SK-N-MC (cell line): ENCODE data around the gene MESP2.

Experiments used
- DNase-seq: peaks from one replicate; pipeline ENCODE4 v3.0.0-alpha.2; 2011; ENCODE audit warnings: low read depth, low spot score
- H3K27ac ChIP-seq: fragments of 200-600 bp; sonication (generic); 2 replicates; pipeline ENCODE4 v1.5.1; 2016; ENCODE audit warnings: mixed run types
- H3K36me3 ChIP-seq: fragments of 200-600 bp; sonication (generic); 2 replicates; pipeline ENCODE4 v1.6.1; 2017; ENCODE audit warnings: antibody characterized with exemption, low read length, mixed read lengths; ENCODE audit not compliant: insufficient read depth
- H3K4me3 ChIP-seq: fragments of 200-600 bp; sonication (generic); 2 replicates; pipeline ENCODE4 v1.5.1; 2016
- H3K9ac ChIP-seq: fragments of 200-600 bp; sonication (generic); 2 replicates; pipeline ENCODE4 v1.8.0; 2017; ENCODE audit warnings: mixed run types, mixed read lengths; ENCODE audit not compliant: insufficient read length
- H3K9me3 ChIP-seq: fragments of 200-600 bp; sonication (generic); 2 replicates; pipeline ENCODE4 v1.6.1; 2017; ENCODE audit warnings: low read depth, mild to moderate bottlenecking, antibody characterized with exemption, low read length, moderate library complexity, mixed read lengths
- EZH2 ChIP-seq: fragments of 200-600 bp; sonication (generic); IDR thresholded peaks from one replicate; pipeline ENCODE4 v1.6.1; 2017; ENCODE audit warnings: antibody characterized with exemption
- FOXP2 ChIP-seq: optimal IDR thresholded peaks from 2 replicates; pipeline ENCODE3; 2011; ENCODE audit warnings: mild to moderate bottlenecking, moderate library complexity; ENCODE audit not compliant: insufficient read depth; ENCODE audit errors: extremely low read length, control extremely low read depth
- POLR2AphosphoS5 ChIP-seq: IDR thresholded peaks from 2 replicates; pipeline ENCODE4 v1.6.1; 2012; ENCODE audit warnings: mild to moderate bottlenecking, low read depth, low read length, borderline replicate concordance

MESP2 gene

DNA sequence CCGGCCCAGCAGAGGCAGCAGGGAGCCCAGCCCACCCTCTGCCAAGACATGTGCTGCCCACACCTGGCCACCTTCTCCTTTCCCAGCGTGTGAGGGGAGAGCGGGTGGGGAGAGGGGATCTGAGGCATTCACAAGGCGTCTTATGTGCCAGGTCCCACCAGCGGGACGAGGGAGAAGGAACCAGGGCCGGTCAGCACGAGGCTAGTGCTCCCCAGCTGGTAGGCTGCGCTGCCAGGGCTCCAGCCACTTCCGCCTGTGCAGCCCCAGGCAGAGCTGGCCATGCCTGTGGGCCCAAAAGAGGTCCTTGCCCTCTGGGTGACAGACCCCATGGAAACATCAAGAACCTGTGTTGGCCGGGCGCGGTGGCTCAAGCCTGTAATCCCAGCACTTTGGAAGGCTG, 31.0 kb upstream of the MESP2 start:
- H3K27ac ChIP-seq = no peak overlapping the region
- H3K4me3 ChIP-seq = no peak overlapping the region

DNA sequence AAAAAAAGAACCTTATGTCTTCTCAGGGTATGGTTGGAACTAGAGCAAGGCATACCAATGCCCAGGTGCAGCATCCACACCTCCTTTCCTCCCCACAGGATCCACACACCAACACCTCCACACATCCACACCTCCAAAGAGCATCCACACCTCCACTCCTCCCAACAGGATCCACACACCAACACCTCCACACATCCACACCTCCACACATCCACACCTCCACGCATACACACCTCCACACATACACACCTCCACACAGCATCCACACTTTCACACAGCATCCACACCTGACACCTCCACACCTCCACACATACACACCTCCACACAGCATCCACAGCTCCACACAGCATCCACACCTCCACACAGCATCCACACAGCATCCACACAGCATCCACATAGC, 30.4 kb upstream of the MESP2 start:
- Histone ChIP-seq H3K27ac (no peak overlapping the region), H3K9ac (no peak overlapping the region), H3K4me3 (no peak overlapping the region), H3K9me3 (no peaks in the 10 kb centered on the region), H3K36me3 (no peaks in the 10 kb centered on the region)
- TF ChIP-seq EZH2 = no peak
- no peak for TF ChIP-seq FOXP2
- TF ChIP-seq POLR2AphosphoS5 = no peak
- DNase-seq = no peak

More for the DNA sequence above, 31.0 kb upstream of the MESP2 start:
- Histone ChIP-seq H3K9ac (no peak overlapping the region), H3K36me3 (no peaks in the 10 kb centered on the region), H3K9me3 (no peaks in the 10 kb centered on the region)
- no peak for TF ChIP-seq POLR2AphosphoS5
- no peak for TF ChIP-seq FOXP2
- no peak for TF ChIP-seq EZH2
- DNase-seq = no peak

DNA sequence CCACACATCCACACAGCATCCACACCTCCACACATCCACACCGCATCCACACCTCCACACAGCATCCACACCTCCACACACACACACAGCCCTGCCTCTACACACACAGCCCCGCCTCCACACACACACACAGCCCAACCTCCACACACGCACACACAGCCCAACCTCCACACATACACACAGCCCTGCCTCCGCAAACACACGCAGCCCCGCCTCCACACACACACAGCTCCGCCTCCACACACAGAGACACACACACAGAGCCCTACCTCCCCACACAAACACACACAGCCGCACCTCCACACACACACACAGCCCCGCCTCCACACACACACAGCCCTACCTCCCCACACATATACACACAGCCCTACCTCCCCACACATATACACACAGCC, 29.7 kb upstream of the MESP2 start:
- TF ChIP-seq FOXP2 (no peak), POLR2AphosphoS5 (no peak), EZH2 (no peak)
- Histone ChIP-seq H3K27ac (no peak overlapping the region), H3K9ac (no peak overlapping the region), H3K4me3 (no peak overlapping the region), H3K9me3 (no peaks in the 10 kb centered on the region), H3K36me3 (no peaks in the 10 kb centered on the region)
- DNase-seq = no peak

DNA sequence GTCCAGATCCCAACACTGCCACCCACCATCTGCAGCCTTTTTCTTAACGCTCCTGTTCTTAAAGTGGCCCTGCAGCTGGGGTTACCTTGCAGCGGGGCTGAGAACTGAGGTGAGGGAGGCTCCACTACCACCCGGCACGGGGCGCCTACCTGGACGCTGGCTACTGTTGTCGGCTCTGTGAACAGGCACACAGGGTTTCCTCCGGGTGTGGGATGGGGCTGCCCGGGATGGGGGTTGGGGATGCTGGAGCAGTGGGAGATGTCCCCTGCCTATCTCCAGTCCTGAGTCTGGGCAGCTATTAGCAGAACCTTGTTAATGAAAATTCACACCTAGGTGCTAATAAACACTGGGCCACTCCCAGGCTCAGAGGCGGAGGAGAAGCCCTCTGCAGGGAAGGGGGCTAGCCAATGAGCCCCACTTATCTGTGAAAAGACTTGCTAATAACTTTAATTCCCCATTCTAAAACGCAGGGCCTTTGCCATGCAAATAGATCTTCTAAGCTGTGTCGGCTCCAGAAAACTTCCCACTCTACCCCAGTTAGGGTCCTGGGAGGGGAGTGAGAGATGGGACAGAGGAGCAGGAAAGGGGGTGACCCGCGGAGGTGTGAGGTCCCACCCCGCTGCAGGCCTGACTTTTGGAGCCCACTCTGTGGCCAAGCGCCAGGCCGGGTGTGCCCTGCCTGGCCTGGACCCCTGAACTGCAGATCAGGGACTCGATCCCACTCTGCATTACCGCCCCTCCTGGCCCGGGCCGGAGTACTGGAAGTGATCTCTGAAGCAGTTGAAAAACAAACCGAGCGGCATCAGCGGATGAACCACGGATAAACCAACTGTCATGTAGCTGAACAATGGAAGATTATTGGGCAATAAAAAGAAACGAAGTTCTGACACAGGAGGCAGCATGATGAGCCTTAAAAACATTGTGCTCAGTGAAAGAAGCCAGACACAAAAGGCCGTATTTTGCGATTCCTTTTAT, 28.1 kb upstream of the MESP2 start:
- Histone ChIP-seq H3K4me3 (no peak overlapping the region), H3K27ac (peak overlapping the region; percentile 11; the same call in 1 of the 2 replicates), H3K36me3 (no peaks in the 10 kb centered on the region), H3K9ac (no peak overlapping the region), H3K9me3 (no peaks in the 10 kb centered on the region)
- no peak for DNase-seq
- no peak for TF ChIP-seq POLR2AphosphoS5
- no peak for TF ChIP-seq EZH2
- no peak for TF ChIP-seq FOXP2

DNA sequence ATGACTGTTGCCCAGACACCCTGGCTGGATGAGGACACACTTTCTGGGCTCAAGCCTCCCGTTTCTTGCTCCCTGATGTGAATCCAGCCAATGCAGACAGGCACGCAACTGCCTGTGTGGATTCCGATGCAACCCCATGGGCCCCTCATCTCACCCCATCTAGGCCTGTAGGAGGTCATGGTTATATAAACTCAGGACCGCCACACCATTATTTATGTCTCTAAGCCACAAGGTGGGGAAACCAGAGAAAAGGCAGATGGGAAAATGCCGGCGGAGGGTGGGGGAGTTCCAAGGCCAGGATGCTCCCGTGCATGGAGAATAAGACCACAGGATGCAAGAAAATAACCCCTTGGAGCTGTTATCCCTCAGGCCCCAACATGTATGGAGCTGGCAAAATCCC, 27.1 kb upstream of the MESP2 start:
- DNase-seq = no peak
- Histone ChIP-seq H3K27ac (peak overlapping the region; percentile 11; the same call in 1 of the 2 replicates), H3K36me3 (no peaks in the 10 kb centered on the region), H3K9ac (no peak overlapping the region), H3K4me3 (peak overlapping the region; percentile 88; the same call in 1 of the 2 replicates), H3K9me3 (no peaks in the 10 kb centered on the region)
- TF ChIP-seq EZH2 = no peak
- TF ChIP-seq FOXP2 = no peak
- no peak for TF ChIP-seq POLR2AphosphoS5

DNA sequence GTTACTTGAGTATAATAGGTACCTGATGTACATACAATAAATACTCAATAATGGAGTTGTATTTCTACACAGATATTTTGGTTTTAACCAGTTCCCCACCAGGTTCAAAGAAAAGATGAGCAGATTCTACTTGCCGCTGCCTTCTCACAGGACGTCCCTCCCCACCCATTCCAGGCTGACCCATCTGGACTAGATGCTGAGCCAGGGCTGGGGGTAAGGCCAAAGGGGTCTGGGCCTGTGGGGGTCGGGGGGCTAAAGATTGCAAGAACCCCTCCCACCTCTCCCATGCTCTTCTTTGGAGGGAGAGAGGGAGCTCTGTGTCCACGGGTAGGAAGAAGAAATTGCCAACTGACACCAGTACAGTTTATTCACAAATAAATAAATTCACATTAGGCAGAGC, 26.6 kb upstream of the MESP2 start:
- Histone ChIP-seq H3K4me3 (peak overlapping the region; percentile 88), H3K27ac (no peak overlapping the region), H3K9ac (peak overlapping the region; percentile 87), H3K9me3 (no peaks in the 10 kb centered on the region), H3K36me3 (no peaks in the 10 kb centered on the region)
- TF ChIP-seq EZH2 = no peak
- TF ChIP-seq FOXP2 = no peak
- TF ChIP-seq POLR2AphosphoS5 = no peak
- no peak for DNase-seq

DNA sequence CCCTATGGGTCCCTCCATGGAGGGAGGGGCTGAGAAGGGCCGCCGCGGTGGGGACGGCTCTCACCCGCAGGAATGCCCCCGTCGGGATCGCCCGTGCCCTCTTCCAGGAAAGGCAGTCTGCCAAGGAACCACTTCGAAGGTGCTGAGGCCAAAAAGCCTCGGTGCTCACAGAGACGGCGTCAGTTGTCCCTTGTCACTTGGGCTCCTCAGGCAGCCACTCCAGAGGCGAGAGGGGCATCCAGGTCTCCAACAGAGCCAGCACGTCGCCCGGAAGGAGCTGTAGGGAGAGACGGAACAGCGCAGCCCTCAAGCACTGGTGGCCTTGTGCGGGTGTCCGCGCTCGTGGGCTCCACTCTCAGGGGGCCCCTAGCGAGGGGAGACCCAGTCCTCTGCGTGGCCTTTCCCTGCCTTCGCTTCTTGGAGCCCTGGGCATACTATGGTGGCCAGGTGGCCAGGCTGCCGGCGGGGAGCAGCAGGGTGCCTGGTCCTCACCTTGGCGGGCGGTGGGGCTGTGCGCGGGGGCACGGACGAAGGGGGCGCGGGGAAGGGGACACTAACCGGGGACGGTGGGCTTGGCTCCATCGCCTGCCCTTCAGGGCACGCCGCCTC, 26.1 kb upstream of the MESP2 start:
- H3K9me3 ChIP-seq = no peaks in the 10 kb centered on the region
- DNase-seq = no peak
- peak overlapping the region; percentile 87 for H3K9ac ChIP-seq
- H3K27ac ChIP-seq = no peak overlapping the region
- no peaks in the 10 kb centered on the region for H3K36me3 ChIP-seq
- TF ChIP-seq EZH2 (no peak), POLR2AphosphoS5 (no peak), FOXP2 (no peak)
- H3K4me3 ChIP-seq = peak overlapping the region; percentile 88

DNA sequence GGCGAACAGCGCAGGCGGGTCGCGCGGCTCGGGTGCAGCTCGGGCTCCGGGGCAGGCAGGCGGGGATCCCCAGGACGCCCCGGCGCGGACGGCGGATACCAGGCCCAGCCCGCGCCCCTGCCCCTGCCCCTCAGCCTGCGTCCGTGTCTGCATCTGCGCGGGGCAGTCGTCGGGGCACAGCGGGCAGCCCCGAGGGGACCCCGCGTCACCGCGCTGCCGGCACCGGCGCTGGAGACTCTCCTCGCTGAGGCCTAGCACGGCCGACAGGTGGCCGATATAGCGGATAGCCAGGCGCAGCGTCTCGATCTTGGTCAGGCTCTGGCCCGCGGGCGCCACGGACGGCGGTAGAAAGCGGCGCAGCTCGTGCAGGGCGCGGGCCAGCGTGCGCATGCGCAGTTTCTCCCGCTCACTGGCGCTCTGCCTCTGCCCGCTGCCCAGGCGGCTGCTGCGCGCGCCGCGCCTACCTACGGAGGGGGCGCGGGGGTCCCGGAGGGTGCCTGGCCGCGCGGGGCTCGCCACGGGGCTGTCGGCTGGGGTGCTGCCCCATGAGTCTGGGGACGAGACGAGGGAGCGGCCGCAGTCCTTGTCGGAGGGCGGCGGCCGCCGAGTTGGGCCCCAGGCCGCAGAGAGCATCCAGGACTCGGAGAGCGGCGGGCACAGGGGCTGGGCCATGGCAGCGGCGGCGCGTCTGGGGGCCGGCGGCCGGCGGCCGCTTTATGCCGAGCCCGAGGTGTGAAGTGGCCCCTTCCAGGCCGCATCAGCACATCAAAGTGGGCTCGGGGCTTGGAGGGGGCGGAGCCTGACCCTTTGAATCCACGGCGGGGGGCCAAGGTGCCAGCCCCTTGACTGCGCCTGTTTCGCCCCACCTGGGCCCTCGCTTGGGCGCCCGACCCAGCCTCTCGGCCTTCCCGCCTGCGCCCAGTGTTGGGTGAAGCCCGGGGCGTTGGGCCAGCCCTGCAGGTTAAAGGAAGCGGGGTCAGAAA, 25.3 kb upstream of the MESP2 start, which contains the start of gene MESP1:
MESP1 (minus strand) TSS at position 690 of the 983 bp plus-strand sequence; CDS start at position 672, 18 bp downstream.
- Histone ChIP-seq H3K9ac (peak within 1 kb of the TSS; percentile 87), H3K27ac (0 out of 2 replicates have a peak within 1 kb of the TSS, but pooled peaks have one; percentile 13), H3K36me3 (no peaks in the 10 kb centered on the region), H3K9me3 (no peaks in the 10 kb centered on the region), H3K4me3 (peak within 1 kb of the TSS; percentile 88)
- DNase-seq = no peak
- TF ChIP-seq EZH2 (no peak), POLR2AphosphoS5 (peak; percentile 77; the same call in 1 of the 2 replicates), FOXP2 (no peak)

DNA sequence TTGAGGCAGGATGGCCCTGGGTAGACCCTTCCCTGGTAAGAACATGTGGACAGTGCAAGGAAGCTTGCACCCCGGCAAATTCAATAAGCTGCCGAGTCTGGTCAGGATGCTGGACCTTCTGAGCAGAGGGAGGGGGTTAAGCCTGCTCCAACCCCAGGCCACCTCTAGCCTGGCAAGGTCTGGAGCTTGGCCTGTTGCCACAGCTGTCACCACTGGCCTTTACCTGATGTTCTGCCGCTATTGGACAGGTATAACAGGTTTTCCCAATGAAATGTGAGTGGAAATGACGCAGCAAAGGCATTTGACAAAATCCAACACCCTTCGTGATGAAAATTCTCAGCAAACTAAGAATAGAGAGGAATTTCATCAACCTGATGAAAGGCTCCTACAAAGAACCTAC, 24.4 kb upstream of the MESP2 start:
- Histone ChIP-seq H3K4me3 (no peak overlapping the region), H3K36me3 (no peaks in the 10 kb centered on the region), H3K9me3 (no peaks in the 10 kb centered on the region), H3K27ac (no peak overlapping the region), H3K9ac (no peak overlapping the region)
- no peak for DNase-seq
- TF ChIP-seq POLR2AphosphoS5 (no peak), FOXP2 (no peak)
